NCI-H187 (cell line): ENCODE measurements around the gene SMAD4.

Experiments
- DNase-seq, 2 experiments: peaks; one replicate each; lab custom pipeline; 2025; lab: John Stamatoyannopoulos, UW

SMAD4 gene

GRCh38 chr18:51021226-51021965 is 8.6 kb upstream of the SMAD4 start:
- DNase-seq = no peak

DNA sequence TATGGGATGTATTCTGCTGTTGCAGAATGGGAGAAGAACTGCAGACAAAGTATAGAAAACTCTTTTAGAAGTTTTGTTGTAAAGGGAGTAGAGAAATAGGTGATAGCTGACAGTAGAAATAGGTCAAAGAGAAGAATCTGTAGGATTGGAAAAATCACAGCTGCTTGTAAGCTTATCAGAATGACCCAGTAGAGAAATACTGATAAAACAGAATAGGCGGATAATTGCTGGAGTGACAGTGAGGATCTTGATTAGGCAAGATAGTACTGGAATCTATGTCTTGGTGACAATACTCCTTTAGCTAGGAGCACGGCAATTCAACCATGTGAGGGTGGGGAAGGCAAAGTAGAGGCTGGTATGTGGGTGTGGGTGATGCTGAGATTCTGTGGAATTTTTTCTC is 4.5 kb upstream of the SMAD4 start:
- DNase-seq = no peak

DNA sequence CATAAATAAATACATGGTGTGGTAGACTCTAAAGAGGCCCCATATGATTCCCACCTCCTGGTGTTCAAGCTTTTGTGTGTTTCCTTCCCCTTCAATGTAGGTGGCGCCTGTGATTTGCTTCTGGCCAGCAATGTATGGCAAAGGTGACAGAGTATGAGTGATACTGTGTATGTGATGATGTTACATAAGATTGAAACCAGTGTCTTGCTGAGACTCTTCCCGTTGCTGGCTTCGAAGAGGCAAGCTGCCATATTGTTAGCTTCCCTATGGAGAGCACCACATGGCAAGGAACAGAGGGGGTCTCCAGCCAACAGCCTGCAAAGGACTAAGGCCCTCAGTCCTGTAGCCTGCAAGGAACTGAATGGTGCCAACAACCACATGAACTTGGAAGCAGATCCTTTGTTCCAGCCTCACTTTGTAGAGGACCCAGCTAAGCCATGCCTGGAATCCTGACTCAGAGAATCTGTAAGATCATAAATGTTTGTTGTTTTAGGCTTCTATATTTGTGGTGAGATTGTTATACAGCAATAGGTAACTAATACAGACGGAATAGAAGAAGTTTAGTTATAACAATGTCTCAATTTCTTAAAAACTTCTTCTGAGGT is 1.7 kb upstream of the SMAD4 start:
- no peak for DNase-seq

DNA sequence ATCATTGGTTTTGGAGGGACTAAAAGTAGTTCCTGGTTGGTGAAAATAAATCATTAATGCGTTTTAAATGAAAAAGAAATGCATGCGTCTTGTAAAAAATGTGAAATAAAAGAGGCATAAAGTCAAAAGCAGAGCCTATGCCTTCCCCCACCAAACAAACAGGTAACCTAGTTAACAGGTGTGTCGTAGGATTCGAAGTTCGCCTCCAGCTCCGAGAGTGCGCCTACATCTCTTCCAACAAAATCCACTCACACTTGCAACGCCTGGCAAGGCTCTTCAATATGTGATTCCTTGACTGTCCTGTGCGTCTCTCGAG is 677 bp upstream of the SMAD4 start:
- peak in 1 of 2 experiments; percentile 17 for DNase-seq

- DNase-seq = peak in 1 of 2 experiments; percentile 8
Measured at GRCh38 chr18:51030537-51031258, 685 bp downstream of the SMAD4 start.

DNA sequence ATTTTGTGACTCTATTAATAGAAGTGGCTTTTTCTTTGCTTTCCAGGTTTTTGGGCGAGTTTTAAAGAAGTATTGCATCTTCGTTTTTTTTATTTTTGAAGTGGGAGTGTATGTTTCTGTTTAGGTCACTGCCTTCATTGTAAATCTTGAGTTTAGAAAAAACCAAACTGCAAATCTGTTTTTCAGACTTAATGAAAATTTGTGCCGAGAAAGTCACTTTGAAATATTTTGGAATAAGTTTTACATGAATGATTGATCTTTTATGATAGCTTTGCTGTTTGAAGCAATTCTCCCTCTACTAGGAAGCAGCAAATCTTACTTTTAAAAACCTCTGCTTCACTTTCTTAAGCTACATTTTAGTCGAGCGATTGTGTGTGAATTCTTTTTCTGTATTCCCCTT is 2.2 kb downstream of the SMAD4 start:
- DNase-seq = no peak

- no peak for DNase-seq
Measured at GRCh38 chr18:51037230-51037629, 7.2 kb downstream of the SMAD4 start.

GRCh38 chr18:51038110-51038509 is 8.1 kb downstream of the SMAD4 start:
- no peak for DNase-seq

DNA sequence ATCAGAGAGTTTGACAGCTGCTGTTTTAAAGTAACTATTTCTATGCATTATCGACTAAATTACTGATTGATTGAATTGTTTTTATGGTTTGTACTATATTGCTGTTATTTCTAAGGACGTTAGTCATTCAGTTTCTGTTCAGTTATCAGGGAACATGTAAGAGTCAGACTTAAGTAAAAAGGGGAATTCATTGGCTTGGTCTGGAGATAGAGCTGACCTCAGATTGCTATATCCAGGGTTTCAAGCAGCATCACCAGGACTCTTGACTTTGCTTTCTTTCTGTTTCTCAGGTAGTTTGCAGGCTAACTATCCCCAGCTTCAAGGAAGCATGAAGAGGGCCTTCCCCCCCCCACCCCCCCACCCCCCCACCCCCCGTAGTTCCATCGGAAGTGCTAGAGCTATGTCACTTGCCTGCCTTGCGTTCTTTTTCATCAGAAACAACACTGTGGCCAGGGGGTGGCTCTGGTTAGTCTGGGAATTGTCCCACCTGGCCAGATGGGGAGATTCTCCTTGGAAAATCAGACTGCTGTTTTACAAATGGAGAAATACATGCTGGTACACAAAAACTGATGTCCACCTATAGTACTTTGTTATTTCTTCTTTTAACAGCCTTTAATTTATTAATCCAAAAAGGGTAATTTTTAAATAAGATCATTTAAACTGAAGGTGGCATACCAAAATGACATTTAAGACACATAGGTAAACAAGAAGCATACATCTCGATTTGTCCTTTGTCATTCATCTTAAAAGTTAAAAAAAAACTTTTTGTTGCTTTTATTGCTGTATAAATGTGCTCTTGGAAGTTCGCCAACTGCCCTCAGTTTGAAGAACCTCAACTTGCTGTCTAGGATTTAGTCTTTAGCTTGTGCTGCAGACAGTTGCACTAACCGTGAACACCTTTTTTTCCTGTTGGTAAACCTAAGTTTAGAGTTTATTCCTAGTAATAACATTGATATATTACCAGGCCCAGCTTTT is 9.4 kb downstream of the SMAD4 start:
- no peak for DNase-seq

DNA sequence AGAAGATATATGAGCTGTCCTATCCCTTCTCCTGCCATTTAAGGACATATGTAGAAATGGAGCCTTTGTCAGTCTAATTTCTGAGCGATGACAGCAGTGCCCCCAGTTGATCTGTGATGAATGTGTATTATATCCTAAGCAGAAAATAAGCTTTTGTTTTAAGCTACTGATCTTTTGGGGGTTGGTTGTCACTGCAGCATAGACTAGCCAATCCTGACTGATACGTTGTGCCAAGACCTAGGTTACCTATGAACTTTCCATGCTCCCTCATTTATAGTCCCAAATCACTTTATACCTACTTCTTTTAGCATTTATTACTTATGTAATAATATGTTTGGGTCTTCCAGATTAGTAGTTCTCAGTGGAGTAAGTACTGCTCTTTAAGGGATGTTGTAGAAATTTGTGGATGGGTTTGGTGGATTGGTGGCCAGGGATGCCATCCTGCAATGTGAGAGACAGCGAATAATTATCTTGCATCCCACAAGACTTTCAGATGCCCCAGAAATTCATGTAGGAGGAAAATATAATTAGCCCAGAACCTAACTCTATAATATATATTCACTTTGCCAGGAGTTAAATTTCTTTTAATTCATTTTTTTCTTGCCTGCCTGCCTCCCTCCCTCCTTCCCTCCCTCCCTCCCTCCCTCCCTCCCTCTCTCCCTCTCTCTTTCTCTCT is 11.8 kb downstream of the SMAD4 start:
- no peak for DNase-seq

- no peak for DNase-seq
Measured at GRCh38 chr18:51044928-51045585, 15.0 kb downstream of the SMAD4 start.

DNA sequence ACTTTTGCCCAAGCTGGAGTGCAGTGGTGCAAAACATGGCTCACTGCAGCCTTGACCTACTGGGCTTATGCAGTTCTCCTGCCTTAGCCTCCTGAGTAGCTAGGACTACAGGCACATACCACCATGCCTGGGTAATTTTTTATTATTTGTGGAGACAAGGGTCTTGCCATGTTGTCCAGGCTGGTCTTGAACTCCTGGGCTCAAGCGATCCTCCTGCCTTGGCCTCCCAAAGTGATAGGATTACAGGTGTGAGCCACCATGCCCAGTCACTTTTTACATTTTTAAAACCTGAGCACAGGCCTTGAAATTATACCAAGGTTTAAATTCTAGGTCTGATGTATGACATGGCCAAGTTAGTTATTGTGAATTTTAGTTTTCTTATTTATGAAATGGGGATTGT is 18.2 kb downstream of the SMAD4 start:
- DNase-seq = no peak

DNA sequence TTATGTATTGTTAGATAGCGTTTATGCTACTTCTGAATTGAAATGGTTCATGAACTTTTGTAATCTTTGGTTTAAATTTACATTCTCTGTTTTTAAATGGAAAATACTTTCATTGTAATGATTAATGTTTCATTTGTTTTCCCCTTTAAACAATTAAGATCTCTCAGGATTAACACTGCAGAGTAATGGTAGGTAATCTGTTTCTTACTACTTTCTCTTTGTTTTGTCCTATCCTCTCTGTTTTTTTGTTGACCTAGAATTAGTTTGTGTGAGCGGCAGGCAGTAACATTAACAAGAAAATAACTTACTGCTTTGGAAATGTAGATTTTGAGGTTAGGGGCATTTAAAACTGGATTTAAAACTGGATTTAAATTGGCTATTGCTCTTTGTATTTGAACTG is 19.1 kb downstream of the SMAD4 start:
- no peak for DNase-seq

DNA sequence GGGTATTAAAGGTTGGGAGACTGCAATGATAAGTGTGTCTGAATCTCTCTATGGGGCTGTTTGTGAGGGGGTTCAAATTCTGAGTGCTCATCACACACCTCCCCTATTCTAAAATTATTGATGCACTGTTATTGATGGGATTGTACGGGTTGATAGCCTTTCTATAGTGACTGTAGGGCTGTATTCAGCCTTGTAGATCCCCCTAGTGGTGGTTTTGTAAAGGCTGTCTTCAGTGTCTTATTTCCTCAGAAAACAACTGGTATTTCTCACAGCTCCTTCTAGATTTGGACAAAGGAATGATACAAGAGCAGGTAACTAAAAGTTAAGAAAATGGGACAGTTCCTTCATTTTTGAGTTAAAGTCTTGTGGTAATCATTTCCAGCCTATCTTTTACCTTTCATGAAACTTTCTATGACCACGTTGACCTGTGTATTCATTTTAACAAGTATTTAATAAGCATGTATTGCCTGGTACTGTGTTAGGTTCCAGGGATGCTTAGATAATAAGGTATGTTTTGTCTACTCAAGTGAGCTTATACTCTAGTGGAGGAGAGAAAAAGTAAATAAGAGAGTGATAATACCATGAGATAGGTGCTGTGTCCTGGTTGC is 21.2 kb downstream of the SMAD4 start:
- DNase-seq = no peak

DNA sequence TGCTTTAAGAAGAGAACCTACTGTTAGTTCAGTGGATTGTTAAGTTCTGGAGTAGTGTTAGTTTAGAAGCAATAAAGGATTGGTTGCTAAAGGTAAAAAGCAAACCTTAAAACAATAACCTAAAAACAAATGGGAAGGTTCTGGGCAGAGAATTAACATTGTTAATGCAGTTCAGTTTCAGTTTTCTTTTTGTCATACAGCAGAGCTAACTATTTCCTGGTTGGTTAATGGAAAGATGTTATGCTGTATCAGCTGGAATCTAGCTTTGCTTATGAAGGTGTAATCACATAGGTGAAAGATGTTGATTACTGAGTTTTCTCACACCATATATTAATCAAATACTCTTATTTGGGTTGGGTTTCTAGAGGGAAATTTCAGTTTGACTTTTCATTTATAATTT is 23.8 kb downstream of the SMAD4 start:
- DNase-seq = no peak

GRCh38 chr18:51054764-51055163 is 24.8 kb downstream of the SMAD4 start:
- no peak for DNase-seq

DNA sequence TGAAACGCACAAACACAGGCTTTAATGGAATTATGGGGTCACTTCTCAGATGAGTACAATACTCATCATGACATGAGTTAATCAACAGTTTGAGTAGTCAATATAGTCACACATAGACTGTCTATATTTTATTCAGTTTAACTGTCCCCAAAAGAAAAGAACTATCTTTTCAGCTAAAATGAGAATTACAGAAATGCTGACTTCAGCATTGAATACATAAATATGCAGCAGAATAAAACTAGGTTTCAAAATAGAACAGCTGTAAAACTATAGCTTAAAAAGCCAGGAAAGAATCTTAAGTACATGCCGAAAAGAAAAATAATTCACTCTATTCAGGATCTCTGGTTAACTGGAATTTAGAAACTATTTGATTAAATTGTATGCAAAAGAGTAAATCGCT is 30.0 kb downstream of the SMAD4 start:
- DNase-seq = no peak

- DNase-seq = no peak
Measured at GRCh38 chr18:51064256-51064655, 34.2 kb downstream of the SMAD4 start.

- no peak for DNase-seq
Measured at GRCh38 chr18:51066273-51066672, 36.3 kb downstream of the SMAD4 start.

- no peak for DNase-seq
Measured at GRCh38 chr18:51068105-51068504, 38.1 kb downstream of the SMAD4 start.

- no peak for DNase-seq
Measured at GRCh38 chr18:51069885-51070284, 39.9 kb downstream of the SMAD4 start.
